NCI-H526 treated with DMSO at 0.1 percent for 48 hours (cell line): Measurements from ENCODE around the gene GOLGA6L1.
"Not testable (repeated sequence)": the region's sequence is repeated elsewhere in the genome, so short reads cannot be mapped to it uniquely, and the experiment has no call there.

ENCODE experiments used
- DNase-seq: peaks from one replicate; lab custom pipeline; 2025; lab: John Stamatoyannopoulos, UW

GOLGA6L1 gene

GRCh38 chr15:23136722-23137121 is at the start of gene GOLGA6L1:
GOLGA6L1 (minus strand) TSS chr15:23136822; CDS start chr15:23136731, 91 bp downstream.
- not testable (repeated sequence) for DNase-seq

- DNase-seq = not testable (repeated sequence)
Observed at GRCh38 chr15:23181201-23181600, 44.6 kb upstream of the GOLGA6L1 start.

GRCh38 chr15:23180547-23180927 is 43.9 kb upstream of the GOLGA6L1 start:
- DNase-seq = not testable (repeated sequence)

GRCh38 chr15:23179768-23180546 is 43.3 kb upstream of the GOLGA6L1 start:
- not testable (repeated sequence) for DNase-seq

- DNase-seq = not testable (repeated sequence)
Observed at GRCh38 chr15:23176683-23177082, 40.1 kb upstream of the GOLGA6L1 start.

- not testable (repeated sequence) for DNase-seq
Observed at GRCh38 chr15:23175606-23176005, 39.0 kb upstream of the GOLGA6L1 start.

GRCh38 chr15:23174609-23175140 is 38.1 kb upstream of the GOLGA6L1 start:
- not testable (repeated sequence) for DNase-seq

GRCh38 chr15:23132787-23133186 is 3.8 kb downstream of the GOLGA6L1 start:
- not testable (repeated sequence) for DNase-seq

- no peak for DNase-seq
Observed at GRCh38 chr15:23118208-23118607, 18.4 kb downstream of the GOLGA6L1 start.

GRCh38 chr15:23095796-23096195 is 40.8 kb downstream of the GOLGA6L1 start:
- DNase-seq = no peak

- no peak for DNase-seq
Observed at GRCh38 chr15:23083115-23083514, 53.5 kb downstream of the GOLGA6L1 start.

GRCh38 chr15:23081996-23082737 is 54.5 kb downstream of the GOLGA6L1 start:
- not testable (repeated sequence) for DNase-seq

- DNase-seq = no peak
Observed at GRCh38 chr15:23081271-23081670, 55.4 kb downstream of the GOLGA6L1 start.

GRCh38 chr15:23079766-23080165 is 56.9 kb downstream of the GOLGA6L1 start:
- no peak for DNase-seq
